Mammary epithelial cell (primary cell): ENCODE results near the gene CCKAR.

Experiments used
- EZH2 ChIP-seq: IDR thresholded peaks from 2 replicates; pipeline ENCODE4 v1.6.1; 2012; ENCODE audit warnings: low read length, inconsistent platforms, borderline replicate concordance
- TF ChIP-seq, protein P1 (sequence below), 2 donors: IDR thresholded peaks in 1 of 2; conservative IDR thresholded peaks in 1 of 2; 2 replicates each; pipeline ENCODE4 v1.5.1; 2011 to 2012; ENCODE audit warnings: inconsistent platforms in 2 of 2, low read length in 2 of 2, mild to moderate bottlenecking in 2 of 2, control low read depth in 1 of 2, low read depth in 1 of 2; ENCODE audit not compliant: insufficient read depth in 1 of 2; ENCODE audit errors: extremely low read depth in 1 of 2

DNA sequence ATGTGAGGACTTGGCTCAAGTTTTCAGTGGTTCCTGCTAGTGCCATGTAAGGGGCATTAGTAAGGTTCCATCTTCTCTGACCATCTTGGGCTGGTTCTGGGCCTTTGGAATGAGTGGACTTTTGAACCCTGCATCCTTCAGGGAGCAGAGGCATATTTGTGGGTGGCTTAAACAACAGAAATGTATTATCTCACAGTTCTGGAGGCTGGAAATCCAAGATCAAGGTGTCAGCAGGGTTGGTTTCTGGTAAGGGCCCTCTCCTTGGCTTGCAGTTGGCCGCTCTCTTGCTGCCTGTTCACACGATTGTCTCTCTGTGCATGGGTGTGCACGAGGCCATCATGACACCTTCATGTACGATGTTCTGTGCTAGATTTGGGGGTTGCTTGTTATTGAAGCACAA lies 21.3 kb downstream of the CCKAR start:
- TF ChIP-seq, protein P1, sequence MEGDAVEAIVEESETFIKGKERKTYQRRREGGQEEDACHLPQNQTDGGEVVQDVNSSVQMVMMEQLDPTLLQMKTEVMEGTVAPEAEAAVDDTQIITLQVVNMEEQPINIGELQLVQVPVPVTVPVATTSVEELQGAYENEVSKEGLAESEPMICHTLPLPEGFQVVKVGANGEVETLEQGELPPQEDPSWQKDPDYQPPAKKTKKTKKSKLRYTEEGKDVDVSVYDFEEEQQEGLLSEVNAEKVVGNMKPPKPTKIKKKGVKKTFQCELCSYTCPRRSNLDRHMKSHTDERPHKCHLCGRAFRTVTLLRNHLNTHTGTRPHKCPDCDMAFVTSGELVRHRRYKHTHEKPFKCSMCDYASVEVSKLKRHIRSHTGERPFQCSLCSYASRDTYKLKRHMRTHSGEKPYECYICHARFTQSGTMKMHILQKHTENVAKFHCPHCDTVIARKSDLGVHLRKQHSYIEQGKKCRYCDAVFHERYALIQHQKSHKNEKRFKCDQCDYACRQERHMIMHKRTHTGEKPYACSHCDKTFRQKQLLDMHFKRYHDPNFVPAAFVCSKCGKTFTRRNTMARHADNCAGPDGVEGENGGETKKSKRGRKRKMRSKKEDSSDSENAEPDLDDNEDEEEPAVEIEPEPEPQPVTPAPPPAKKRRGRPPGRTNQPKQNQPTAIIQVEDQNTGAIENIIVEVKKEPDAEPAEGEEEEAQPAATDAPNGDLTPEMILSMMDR (conservative IDR thresholded peaks at IDR 0.05 in 1 of 2, IDR thresholded peaks at IDR 0.05 in 1 of 2; ENCODE audit: extremely low read depth in 1 of 2, insufficient read depth in 1 of 2, low read depth in 1 of 2, low read length in 2 of 2) = no peak
- no peak for TF ChIP-seq EZH2
